Putamen (tissue), 1 donor: ENCODE measurements around the gene URGCP.
"Not testable (repeated sequence)": the region's sequence is repeated elsewhere in the genome, so short reads cannot be mapped to it uniquely, and the experiment has no call there.

Source experiments
- DNase-seq: peaks from one replicate; pipeline ENCODE4 v3.0.0-alpha.2; 2016; ENCODE audit warnings: low spot score

Gene URGCP

GRCh38 chr7:43834463-43835251 lies 71.7 kb downstream of the URGCP start:
- DNase-seq: no peak

DNA sequence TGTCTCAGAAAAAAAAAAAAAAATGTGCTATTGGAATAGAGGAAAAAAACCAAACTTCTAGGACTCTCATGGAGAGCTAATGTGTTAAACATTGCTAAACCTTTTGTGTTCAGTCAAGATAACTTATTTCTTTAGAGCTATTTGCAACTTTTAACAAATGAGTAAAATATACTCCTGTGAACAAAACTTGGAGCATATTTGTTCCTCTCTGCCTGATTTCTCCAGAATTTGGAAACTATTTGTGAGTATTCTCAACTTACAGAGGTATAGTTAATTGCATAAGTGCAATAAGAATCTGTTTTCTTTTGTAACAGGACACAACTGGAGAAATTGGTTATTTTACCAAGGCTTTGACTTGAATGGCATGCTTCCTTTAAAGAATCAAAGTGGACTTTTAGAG lies 75.5 kb downstream of the URGCP start:
- not testable (repeated sequence) for DNase-seq
